ENCODE results near the gene TTC39B.

DNA sequence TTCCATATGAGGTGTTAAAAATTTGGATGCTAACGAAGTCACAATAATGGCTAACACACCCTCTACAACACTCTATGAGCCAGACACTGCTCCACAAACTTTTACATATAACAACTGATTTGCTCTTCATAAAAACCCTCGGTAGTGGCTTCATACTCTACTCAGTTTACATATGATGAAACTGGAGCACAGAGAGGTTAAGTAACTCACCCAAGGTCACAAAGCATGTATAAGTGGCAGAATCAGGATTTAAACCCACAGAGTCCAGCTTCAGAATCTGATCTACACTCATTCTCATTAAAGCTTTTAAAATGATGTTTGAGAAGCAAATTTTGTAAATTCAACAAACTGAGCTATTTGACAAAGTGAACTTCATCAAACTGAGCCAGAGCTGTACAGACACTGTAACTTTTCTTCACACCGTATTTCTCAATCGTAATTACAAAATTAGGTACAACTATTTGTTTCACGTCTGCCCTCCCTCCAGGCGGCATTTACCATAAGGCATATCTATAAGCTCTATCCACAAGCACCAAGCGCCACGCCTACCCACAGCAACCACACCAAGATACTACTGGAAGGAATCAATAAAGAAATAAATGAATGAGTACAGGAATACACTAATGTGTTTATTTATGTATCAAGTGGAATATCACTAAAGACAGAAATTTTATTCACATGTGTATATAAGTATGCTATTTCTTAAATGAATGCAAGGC, 24.3 kb downstream of the TTC39B start:
- no peak for TF ChIP-seq POLR2A (IDR thresholded peaks at IDR 0.05)
- TF ChIP-seq POLR2AphosphoS5 (IDR thresholded peaks at IDR 0.05): no peak
- TF ChIP-seq CTCF (IDR thresholded peaks at IDR 0.05): no peak
- no peak for TF ChIP-seq EP300 (IDR thresholded peaks at IDR 0.05)
